ENCODE measurements around the gene NETO2.

NETO2 gene

GRCh38 chr16:47043970-47044684 is 99.6 kb downstream of the NETO2 start:
- peak; percentile 45 for DNase-seq

- no peak for DNase-seq
Measured at GRCh38 chr16:47043200-47043599, 100.5 kb downstream of the NETO2 start.

DNA sequence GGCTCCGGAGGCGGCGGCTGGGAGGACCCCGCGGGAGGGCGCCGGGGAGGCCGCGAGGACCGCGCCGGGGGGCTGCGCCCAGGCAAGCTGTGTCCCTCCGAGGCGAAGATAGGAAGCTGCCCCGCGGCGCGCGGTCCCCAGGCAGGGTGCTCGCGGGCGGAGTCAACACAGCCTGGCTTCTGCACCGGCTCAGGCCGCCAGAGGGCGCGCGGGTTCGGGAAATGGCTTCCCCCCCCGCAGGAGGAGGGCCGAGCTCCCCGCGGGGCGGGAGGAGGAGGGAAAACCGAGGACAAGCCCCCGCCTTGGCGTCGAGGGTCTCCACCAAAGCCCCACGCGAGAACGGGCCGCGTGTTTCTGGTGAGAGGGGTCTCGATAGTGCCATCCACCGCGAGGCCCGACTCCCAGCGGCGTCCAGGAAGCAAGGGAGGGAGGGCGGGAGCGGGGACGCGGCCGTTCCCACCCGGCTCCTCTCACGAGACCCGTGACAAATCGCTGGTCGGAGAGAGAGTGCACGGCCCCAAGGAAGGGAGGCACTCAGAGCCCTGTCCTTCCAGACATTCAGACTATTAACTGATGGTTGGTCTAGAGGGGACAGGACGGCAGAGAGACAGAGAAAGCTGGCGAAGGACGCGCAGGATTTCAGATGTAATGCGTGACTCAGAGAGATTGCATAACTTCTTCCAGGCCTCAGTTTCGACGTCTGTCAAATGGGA is 105.8 kb downstream of the NETO2 start:
- DNase-seq, result peak; percentile 90

- peak; percentile 65 for DNase-seq
Measured at GRCh38 chr16:47037396-47037745, 106.4 kb downstream of the NETO2 start.

GRCh38 chr16:47036201-47036600 is 107.5 kb downstream of the NETO2 start:
- DNase-seq, result no peak

- no peak for DNase-seq
Measured at GRCh38 chr16:47035436-47035835, 108.3 kb downstream of the NETO2 start.

- no peak for DNase-seq
Measured at GRCh38 chr16:47034455-47034854, 109.3 kb downstream of the NETO2 start.

- no peak for DNase-seq
Measured at GRCh38 chr16:47033176-47033575, 110.6 kb downstream of the NETO2 start.

GRCh38 chr16:47029724-47030123 is 114.0 kb downstream of the NETO2 start:
- DNase-seq, result no peak

DNA sequence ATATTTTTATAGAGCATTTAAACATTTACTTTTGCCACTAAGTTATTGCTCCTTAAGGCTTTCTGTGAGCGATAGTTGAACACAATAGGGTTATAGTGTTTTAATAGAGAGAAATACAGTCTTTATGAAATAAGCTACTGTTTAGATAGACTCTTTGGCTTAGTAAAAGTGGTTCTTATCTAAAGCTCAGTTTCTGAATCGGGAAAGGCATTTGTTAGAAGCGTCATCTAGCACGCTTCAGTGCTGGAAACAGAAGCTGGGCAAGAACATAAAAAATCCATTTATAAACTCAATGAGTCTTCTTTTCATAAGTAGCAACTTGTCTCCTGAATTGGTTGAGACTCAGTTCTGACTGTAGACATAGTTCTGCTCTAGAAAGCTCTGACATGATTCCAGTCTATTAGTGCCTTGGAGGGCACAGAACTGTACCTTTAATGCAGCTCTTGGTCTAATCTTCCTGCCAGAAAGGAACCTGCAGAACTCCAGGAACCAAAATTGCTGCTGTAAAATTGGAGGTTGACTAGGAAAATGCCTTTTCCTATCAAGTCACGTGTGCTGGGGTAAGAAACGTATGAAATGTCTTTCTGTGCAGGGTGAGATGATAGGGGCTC is 114.9 kb downstream of the NETO2 start:
- DNase-seq, result no peak

Measured in DMS53 (cell line).